GM12874 (cell line): Measurements from ENCODE around the gene USF2.

ENCODE experiments used
- CTCF ChIP-seq: IDR thresholded peaks from 2 replicates; pipeline ENCODE4 v1.5.1; 2011; ENCODE audit warnings: low read depth, mild to moderate bottlenecking, control low read depth, low read length, moderate library complexity; ENCODE audit not compliant: insufficient read depth

The USF2 gene

GRCh38 chr19:35279374-35279773 lies 10.6 kb downstream of the USF2 start:
- TF ChIP-seq CTCF = no peak

GRCh38 chr19:35279985-35280821 lies 11.4 kb downstream of the USF2 start:
- TF ChIP-seq CTCF = no peak

- no peak for TF ChIP-seq CTCF
Observed at GRCh38 chr19:35281303-35281702, 12.5 kb downstream of the USF2 start.

- no peak for TF ChIP-seq CTCF
Observed at GRCh38 chr19:35284153-35285094, 15.7 kb downstream of the USF2 start.

GRCh38 chr19:35285095-35285449 lies 16.3 kb downstream of the USF2 start:
- TF ChIP-seq CTCF = no peak

GRCh38 chr19:35287713-35288112 lies 19.0 kb downstream of the USF2 start:
- no peak for TF ChIP-seq CTCF

- no peak for TF ChIP-seq CTCF
Observed at GRCh38 chr19:35288331-35288730, 19.6 kb downstream of the USF2 start.
